VCaP (cell line): Measurements from ENCODE around the gene NHSL1.
A peak's percentile ranks its signal among the peaks of the same experiment; 100 is the strongest.

Experiments
- H3K27ac ChIP-seq: fragments of 450-650 bp; 2 replicates; pipeline ENCODE4 v1.5.1; 2017
- CTCF ChIP-seq: fragments of 450-650 bp; conservative IDR thresholded peaks from 2 replicates; pipeline ENCODE4 v1.5.1; 2017; ENCODE audit warnings: mild to moderate bottlenecking, moderate library complexity

NHSL1 gene

GRCh38 chr6:138404666-138405337, 94.5 kb downstream of the NHSL1 start:
- no peak for TF ChIP-seq CTCF
- H3K27ac ChIP-seq: peak overlapping the region; percentile 96

GRCh38 chr6:138403801-138404665, 95.3 kb downstream of the NHSL1 start, which contains the start of gene HEBP2:
Gene HEBP2, plus strand, starts transcription at chr6:138404223. Its CDS starts 273 bp downstream, at chr6:138404496.
- TF ChIP-seq CTCF: peak; percentile 91

GRCh38 chr6:138403324-138403800, 95.9 kb downstream of the NHSL1 start:
- TF ChIP-seq CTCF: no peak
- peak overlapping the region; percentile 96 for H3K27ac ChIP-seq

More at GRCh38 chr6:138403801-138404665, 95.3 kb downstream of the NHSL1 start, which contains the start of gene HEBP2:
- H3K27ac ChIP-seq: peak within 1 kb of the TSS; percentile 96

GRCh38 chr6:138402838-138403187, 96.5 kb downstream of the NHSL1 start:
- H3K27ac ChIP-seq: peak overlapping the region; percentile 96; the same call in 1 of the 2 replicates
- no peak for TF ChIP-seq CTCF

GRCh38 chr6:138401960-138402837, 97.1 kb downstream of the NHSL1 start:
- H3K27ac ChIP-seq: peak overlapping the region; percentile 96
- TF ChIP-seq CTCF: no peak

- TF ChIP-seq CTCF: no peak
- peak overlapping the region; percentile 96 for H3K27ac ChIP-seq
These were observed 99.0 kb downstream of the NHSL1 start for GRCh38 chr6:138400326-138400725.
